CD4-positive, CD25-positive, alpha-beta regulatory T cell (primary cell): ENCODE results near the gene JUP. TPM values are rescaled to one million over a fixed set of nuclear protein-coding genes. Genes with fewer than 3 reads are reported as not detected.

Experiments
- ATAC-seq, 2 donors: fragments of 150-1000 bp; cut with Tn5 transposase; one replicate each; pipeline ENCODE4 v1.10.0; 2021; ENCODE audit warnings: low read depth in 2 of 2, moderate number of reproducible peaks in 2 of 2, moderate library complexity in 1 of 2
- DNase-seq, 3 donors: peaks; one replicate each; pipeline versions ENCODE4 v3.0.0 to v3.0.0-alpha.2; 2012 to 2022; ENCODE audit warnings: mixed read lengths in 1 of 3
- H3K27ac ChIP-seq: one replicate; pipeline ENCODE4 v1.7.0; 2013; ENCODE audit warnings: mild to moderate bottlenecking, low read length; ENCODE audit not compliant: insufficient read depth, poor library complexity, severe bottlenecking
- H3K27me3 ChIP-seq: one replicate; pipeline ENCODE4 v1.7.0; 2013; ENCODE audit warnings: low read length; ENCODE audit not compliant: control insufficient read depth, insufficient read depth
- H3K36me3 ChIP-seq: one replicate; pipeline ENCODE4 v1.7.0; 2013; ENCODE audit warnings: mild to moderate bottlenecking, low read length, moderate library complexity; ENCODE audit not compliant: control insufficient read depth, insufficient read depth
- H3K4me1 ChIP-seq: 2 replicates; pipeline ENCODE4 v1.7.0; 2013; ENCODE audit warnings: mild to moderate bottlenecking, low read length; ENCODE audit not compliant: insufficient read depth, control insufficient read depth, poor library complexity, severe bottlenecking
- H3K4me3 ChIP-seq: one replicate; pipeline ENCODE4 v1.7.0; 2013; ENCODE audit warnings: low read depth, mild to moderate bottlenecking, low read length, moderate library complexity
- H3K9me3 ChIP-seq, 2 experiments: 1 replicate in 1 of 2; 2 replicates in 1 of 2; pipeline ENCODE4 v1.7.0; 2013; ENCODE audit warnings: low read length in 2 of 2, mild to moderate bottlenecking in 1 of 2, moderate library complexity in 1 of 2; ENCODE audit not compliant: control insufficient read depth in 2 of 2
- H3K27ac Mint-ChIP-seq, 3 donors: one replicate each; pipeline ENCODE4 v1.8.0; 2020 to 2022; ENCODE audit warnings: mild to moderate bottlenecking in 3 of 3, mixed read lengths in 3 of 3, moderate library complexity in 2 of 3
- H3K27me3 Mint-ChIP-seq: one replicate; pipeline ENCODE4 v1.8.0; 2022; ENCODE audit warnings: mild to moderate bottlenecking, mixed read lengths
- H3K36me3 Mint-ChIP-seq: one replicate; pipeline ENCODE4 v1.8.0; 2020; ENCODE audit warnings: mixed read lengths
- H3K4me1 Mint-ChIP-seq, 4 donors: one replicate each; pipeline ENCODE4 v1.8.0; 2020 to 2022; ENCODE audit warnings: mixed read lengths in 4 of 4, mild to moderate bottlenecking in 1 of 4
- H3K4me3 Mint-ChIP-seq, 4 donors: one replicate each; pipeline ENCODE4 v1.8.0; 2020 to 2022; ENCODE audit warnings: mild to moderate bottlenecking in 4 of 4, mixed read lengths in 4 of 4, moderate library complexity in 3 of 4
- H3K9me3 Mint-ChIP-seq, 7 donors: one replicate each; pipeline ENCODE4 v1.8.0; 2020 to 2022; ENCODE audit warnings: mixed read lengths in 7 of 7, mild to moderate bottlenecking in 3 of 7, moderate library complexity in 2 of 7
- polyA plus RNA-seq, 4 donors: library from polyadenylated mRNA; unstranded; fragments of 300-500 nt; fragmentation: Illumina TruSeq; gene quantifications; one replicate each; pipeline ENCODE4 v1.2.3, GENCODE V29; 2021
- total RNA-seq: library from RNA; stranded (reverse); gene quantifications from one replicate; pipeline ENCODE4 v1.2.3, GENCODE V29; 2022

JUP gene
- total and polyA plus RNA-seq, 5 donors from 2014 or later: 0.32 to 1.3 (median 0.33) TPM; not detected in 2

DNA sequence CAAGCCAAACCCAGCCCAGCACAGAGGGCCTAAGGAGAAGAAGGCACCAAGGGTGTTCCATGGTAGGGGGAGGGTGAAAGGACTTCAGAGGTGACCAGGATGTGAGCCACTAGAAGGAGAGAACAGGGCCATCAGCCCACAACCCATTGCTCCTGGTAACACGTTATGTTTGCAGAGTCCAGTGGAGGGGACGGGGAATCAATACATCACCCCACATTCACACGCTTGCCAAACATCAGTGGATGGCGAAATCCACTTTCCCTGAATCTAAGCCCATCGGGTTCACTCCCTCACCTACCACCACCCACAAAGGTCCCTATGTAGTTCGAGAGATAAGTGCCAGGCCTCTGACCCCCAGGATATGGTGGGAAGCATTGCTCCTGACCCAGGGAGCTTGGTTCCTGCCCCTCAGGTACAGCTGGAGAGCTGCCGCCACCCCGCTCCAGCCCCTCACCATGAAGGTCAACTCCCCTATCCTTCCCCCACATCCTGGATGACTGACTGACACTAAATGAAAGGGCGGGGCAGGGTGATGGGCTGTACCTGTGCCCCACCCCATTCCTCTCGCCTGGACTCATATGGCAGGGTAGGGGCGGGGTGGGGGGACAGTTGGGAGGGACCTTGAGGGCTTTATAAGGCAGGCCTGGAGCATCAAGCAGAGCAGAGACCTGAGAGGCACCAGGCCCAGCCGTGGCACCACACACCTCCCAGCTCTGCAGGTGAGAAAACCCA, 74.7 kb downstream of the JUP start, which contains the start of gene GAST:
Gene GAST (plus strand): TSS at position 663 of the 732 bp plus-strand sequence. CDS start 3,106 bp downstream, outside the sequence.
- peaks cover 11% of the 10 kb centered on the region for H3K27me3 Mint-ChIP-seq
- no peaks in the 10 kb centered on the region for H3K36me3 Mint-ChIP-seq
- no peak within 1 kb of the TSS for H3K27ac Mint-ChIP-seq
- H3K4me3 ChIP-seq: no peak within 1 kb of the TSS
- H3K4me3 Mint-ChIP-seq: no peak within 1 kb of the TSS
- H3K9me3 ChIP-seq: no peaks in the 10 kb centered on the region
- ATAC-seq (no peak), DNase-seq (no peak)
- H3K36me3 ChIP-seq: no peaks in the 10 kb centered on the region
- peaks cover 2% of the 10 kb centered on the region for H3K4me1 ChIP-seq
- no peaks in the 10 kb centered on the region for H3K27me3 ChIP-seq
- no peak within 1 kb of the TSS for H3K27ac ChIP-seq
- H3K4me1 Mint-ChIP-seq: peaks cover 0 to 14% (median 6%) of the 10 kb centered on the region in 4 donors
- no peaks in the 10 kb centered on the region for H3K9me3 Mint-ChIP-seq

DNA sequence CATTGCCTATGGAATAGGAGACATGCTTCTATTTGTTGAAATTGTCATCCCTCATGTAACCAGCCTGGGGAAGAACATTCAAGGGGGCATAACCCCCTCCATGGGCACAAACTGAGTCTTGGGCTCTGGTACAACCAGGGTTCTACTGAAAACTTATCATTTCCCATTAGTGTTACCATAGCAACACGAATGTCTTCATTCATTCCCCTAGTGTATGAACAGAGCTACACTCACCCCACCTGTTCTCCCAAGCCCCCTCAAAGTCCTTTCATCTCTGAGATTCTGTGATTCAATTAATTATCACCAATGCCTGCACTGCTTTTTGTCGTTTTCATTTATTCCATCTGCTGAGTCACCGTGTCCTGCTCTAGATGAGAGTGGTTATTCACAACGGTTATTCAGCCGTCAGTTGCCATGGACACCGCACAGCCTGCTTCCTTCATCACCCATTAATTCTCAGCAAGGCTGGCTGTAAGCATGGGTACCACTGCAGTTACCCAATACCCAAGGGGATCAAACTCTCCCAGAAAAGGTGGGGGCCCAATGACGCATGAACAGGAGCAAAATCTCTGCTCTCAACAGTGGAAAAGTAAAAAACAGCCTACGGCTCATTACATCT, 75.9 kb downstream of the JUP start:
- Histone ChIP-seq H3K36me3 (no peaks in the 10 kb centered on the region), H3K9me3 (no peaks in the 10 kb centered on the region), H3K27ac (no peak overlapping the region), H3K4me3 (no peak overlapping the region), H3K27me3 (no peaks in the 10 kb centered on the region), H3K4me1 (no peaks in the 10 kb centered on the region)
- Mint-ChIP-seq H3K4me3 (no peak overlapping the region), H3K27me3 (peaks cover 11% of the 10 kb centered on the region), H3K9me3 (no peaks in the 10 kb centered on the region), H3K4me1 (peaks cover 0 to 10% (median 2%) of the 10 kb centered on the region in 4 donors), H3K36me3 (no peaks in the 10 kb centered on the region), H3K27ac (peak overlapping the region in 1 of 3 donors; percentile 69)
- DNase-seq (peak in 1 of 3 donors; percentile 56), ATAC-seq (no peak)

DNA sequence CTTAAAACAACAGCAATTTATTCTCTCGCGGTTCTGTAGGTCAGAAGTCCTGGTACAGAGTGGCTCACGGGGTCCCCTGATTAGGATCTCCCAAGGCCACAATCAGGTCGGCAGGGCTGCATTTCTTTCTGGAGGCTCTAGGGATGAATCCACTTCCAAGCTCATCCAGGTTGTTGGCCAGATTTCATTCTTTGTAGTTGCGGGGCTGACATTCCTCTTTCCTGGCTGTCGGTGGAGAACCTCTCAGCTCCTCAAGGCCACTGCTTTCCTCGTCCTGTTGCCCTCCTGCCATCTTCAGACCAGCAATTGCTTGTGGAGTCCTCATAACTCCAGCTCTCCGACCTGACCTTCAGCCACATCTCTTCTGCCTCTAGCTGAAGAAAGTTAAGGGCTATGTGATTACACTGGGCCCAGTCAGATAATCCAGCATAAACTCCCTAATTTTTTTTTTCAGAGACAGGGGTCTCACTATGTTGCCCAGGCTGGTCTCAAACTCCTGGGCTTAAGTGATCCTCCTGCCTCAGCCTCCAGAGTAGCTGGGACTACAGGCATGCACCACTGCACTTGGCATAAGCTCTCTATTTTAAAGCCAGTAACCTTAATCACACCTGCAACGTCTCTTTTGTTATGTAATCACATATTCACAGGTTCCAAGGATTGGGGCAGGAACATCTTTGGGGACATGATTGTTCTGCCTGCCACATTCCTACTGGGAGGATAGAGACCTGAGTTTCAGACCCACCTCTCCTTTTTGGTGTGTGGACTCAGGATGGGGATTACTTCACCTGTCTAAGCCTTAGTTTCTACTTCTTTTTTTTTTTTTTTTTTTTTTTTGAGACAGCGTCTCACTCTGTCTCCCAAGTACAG, 78.5 kb downstream of the JUP start:
- DNase-seq: no peak
- no peaks in the 10 kb centered on the region for H3K36me3 Mint-ChIP-seq
- no peaks in the 10 kb centered on the region for H3K27me3 ChIP-seq
- no peak for ATAC-seq
- H3K4me3 Mint-ChIP-seq: peak overlapping the region in 1 of 4 donors; percentile 15
- H3K4me3 ChIP-seq: no peak overlapping the region
- H3K27me3 Mint-ChIP-seq: peaks cover 11% of the 10 kb centered on the region
- H3K27ac Mint-ChIP-seq: no peak overlapping the region
- no peak overlapping the region for H3K27ac ChIP-seq
- no peaks in the 10 kb centered on the region for H3K9me3 Mint-ChIP-seq
- H3K4me1 Mint-ChIP-seq: peaks cover 0 to 10% (median 3%) of the 10 kb centered on the region in 4 donors
- no peaks in the 10 kb centered on the region for H3K36me3 ChIP-seq
- H3K4me1 ChIP-seq: no peaks in the 10 kb centered on the region
- H3K9me3 ChIP-seq: no peaks in the 10 kb centered on the region

DNA sequence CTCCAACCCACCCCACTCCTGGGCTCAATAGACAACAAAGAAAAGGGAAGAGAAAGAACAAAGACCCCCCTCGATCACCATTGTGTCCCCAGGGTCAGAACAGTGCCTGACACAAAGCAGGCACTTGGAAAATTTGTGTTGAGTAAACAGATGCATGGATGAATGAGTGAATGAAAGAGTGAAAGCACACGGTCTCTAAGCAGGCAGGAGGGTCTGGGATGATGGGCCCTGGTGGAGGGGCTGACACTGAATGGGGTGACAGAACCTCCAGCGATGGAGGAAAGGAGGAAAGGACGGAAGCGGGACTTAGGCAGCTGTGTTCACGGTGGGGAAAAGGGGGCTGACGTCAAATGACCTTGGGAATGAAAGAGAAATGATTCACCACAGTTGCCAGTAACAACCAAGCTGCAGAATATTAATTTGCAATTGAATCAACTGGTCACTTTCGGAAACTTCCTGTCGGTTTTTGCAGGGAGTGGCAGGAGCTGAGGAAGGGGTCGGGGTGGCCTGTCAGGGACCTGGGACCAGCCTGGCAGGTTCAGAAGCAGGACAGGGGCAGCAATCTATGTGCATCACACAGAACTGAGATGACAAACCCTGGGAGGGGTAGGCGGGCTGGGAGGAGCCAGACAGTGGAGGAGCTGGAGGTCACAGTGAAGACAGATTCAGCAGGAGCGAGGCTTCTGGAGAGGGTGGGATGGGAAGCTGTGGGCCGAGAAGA, 81.1 kb downstream of the JUP start:
- H3K4me1 ChIP-seq: peaks cover 20% of the 10 kb centered on the region
- no peak overlapping the region for H3K27ac ChIP-seq
- no peaks in the 10 kb centered on the region for H3K27me3 ChIP-seq
- H3K27me3 Mint-ChIP-seq: peaks cover 6% of the 10 kb centered on the region
- H3K27ac Mint-ChIP-seq: no peak overlapping the region
- no peak overlapping the region for H3K4me3 ChIP-seq
- H3K36me3 ChIP-seq: no peaks in the 10 kb centered on the region
- no peaks in the 10 kb centered on the region for H3K9me3 ChIP-seq
- ATAC-seq: no peak
- H3K4me3 Mint-ChIP-seq: peak overlapping the region in 1 of 4 donors; percentile 53
- DNase-seq: no peak
- peaks cover 7 to 25% (median 15%) of the 10 kb centered on the region in 4 donors for H3K4me1 Mint-ChIP-seq
- H3K9me3 Mint-ChIP-seq: no peaks in the 10 kb centered on the region
- no peaks in the 10 kb centered on the region for H3K36me3 Mint-ChIP-seq

Other genes with a start within 250 kb of the JUP start
- not detected for gene KRT9, start 214.7 kb downstream of the JUP start, total RNA-seq
- not detected for gene KRT9, start 214.7 kb downstream of the JUP start, polyA plus RNA-seq
- gene KRT14, start 199.8 kb downstream of the JUP start, total RNA-seq: not detected
- not detected for gene KRT14, start 199.8 kb downstream of the JUP start, polyA plus RNA-seq
- gene KRT16, start 173.9 kb downstream of the JUP start, total RNA-seq: not detected
- gene KRT16, start 173.9 kb downstream of the JUP start, polyA plus RNA-seq: not detected
- gene KRT17, start 162.1 kb downstream of the JUP start, total RNA-seq: not detected
- gene KRT17, start 162.1 kb downstream of the JUP start, polyA plus RNA-seq: not detected
- gene EIF1, start 97.8 kb downstream of the JUP start, total RNA-seq: 2,625 TPM
- 1,000 to 10,000 TPM; 1,357 to 1,617 (median 1,453) TPM for gene EIF1, start 97.8 kb downstream of the JUP start, polyA plus RNA-seq
- gene GAST, start 74.4 kb downstream of the JUP start, total RNA-seq: not detected
- not detected for gene GAST, start 74.4 kb downstream of the JUP start, polyA plus RNA-seq
- 2.1 TPM for gene HAP1, start 52.1 kb downstream of the JUP start, total RNA-seq
- under 1 TPM; 0.35 to 0.62 (median 0.49) TPM for gene HAP1, start 52.1 kb downstream of the JUP start, polyA plus RNA-seq
- gene P3H4, start 25.2 kb upstream of the JUP start, total RNA-seq: 1.7 TPM
- 1 to 10 TPM in 3 of 4 donors, under 1 TPM in 1; 0.59 to 2.9 (median 2.5) TPM for gene P3H4, start 25.2 kb upstream of the JUP start, polyA plus RNA-seq
- gene FKBP10, start 26.3 kb upstream of the JUP start, total RNA-seq: not detected
- under 1 TPM in 1 of 4 donors, not detected in 3; 0.25 TPM for gene FKBP10, start 26.3 kb upstream of the JUP start, polyA plus RNA-seq
- gene NT5C3B, start 49.5 kb upstream of the JUP start, total RNA-seq: 17.9 TPM
- 10 to 100 TPM; 15.5 to 37.7 (median 18.1) TPM for gene NT5C3B, start 49.5 kb upstream of the JUP start, polyA plus RNA-seq
- gene KLHL10, start 51.1 kb upstream of the JUP start, total RNA-seq: not detected
- gene KLHL10, start 51.1 kb upstream of the JUP start, polyA plus RNA-seq: under 1 TPM in 3 of 4 donors, not detected in 1; 0.19 to 0.25 (median 0.21) TPM
- 21.7 TPM for gene KLHL11, start 78.7 kb upstream of the JUP start, total RNA-seq
- gene KLHL11, start 78.7 kb upstream of the JUP start, polyA plus RNA-seq: 10 to 100 TPM in 1 of 4 donors, 1 to 10 TPM in 3; 5.4 to 11.5 (median 6.7) TPM
- gene ACLY, start 132.2 kb upstream of the JUP start, total RNA-seq: 76.3 TPM
- 10 to 100 TPM; 50.3 to 56.8 (median 55.6) TPM for gene ACLY, start 132.2 kb upstream of the JUP start, polyA plus RNA-seq
- not detected for gene ODAD4, start 143.9 kb upstream of the JUP start, total RNA-seq
- gene ODAD4, start 143.9 kb upstream of the JUP start, polyA plus RNA-seq: under 1 TPM in 3 of 4 donors, not detected in 1; 0.14 to 0.28 (median 0.15) TPM
- 27.7 TPM for gene CNP, start 180.1 kb upstream of the JUP start, total RNA-seq
- 10 to 100 TPM; 26.9 to 44.3 (median 34.1) TPM for gene CNP, start 180.1 kb upstream of the JUP start, polyA plus RNA-seq
- 149 TPM for gene DNAJC7, start 230.7 kb upstream of the JUP start, total RNA-seq
- gene DNAJC7, start 230.7 kb upstream of the JUP start, polyA plus RNA-seq: 10 to 100 TPM; 53.3 to 80.7 (median 67.2) TPM
- gene NKIRAS2, start 233.4 kb upstream of the JUP start, total RNA-seq: 14.6 TPM
- 10 to 100 TPM; 21.8 to 25.8 (median 23.0) TPM for gene NKIRAS2, start 233.4 kb upstream of the JUP start, polyA plus RNA-seq